HG03460 (cell line): ENCODE measurements around the gene CDC16.

Experiments
- ATAC-seq: cut with Tn5 transposase; IDR thresholded peaks from one replicate; pipeline ENCODE4 v1.9.1; 2021; ENCODE audit not compliant: unreplicated experiment

The CDC16 gene

DNA sequence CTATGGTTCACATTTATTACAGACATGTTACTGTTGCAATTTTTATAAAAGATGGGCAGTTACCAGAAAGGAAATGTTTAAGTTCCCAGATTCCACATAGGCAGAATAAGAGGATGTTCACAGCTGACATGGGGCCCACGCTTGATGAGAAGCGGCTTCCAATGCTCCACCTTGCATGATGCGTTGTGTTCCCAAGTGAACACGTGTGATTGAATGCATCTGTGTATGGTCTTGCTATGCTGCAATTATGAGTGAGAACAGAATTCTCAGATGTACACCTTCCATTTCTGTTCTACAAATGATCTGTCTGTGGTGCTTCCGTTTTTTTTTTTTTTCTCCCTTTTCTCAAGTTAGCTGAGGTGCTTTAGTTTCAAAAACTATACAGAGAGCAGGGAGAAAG lies 62.2 kb downstream of the CDC16 start:
- ATAC-seq = no peak

DNA sequence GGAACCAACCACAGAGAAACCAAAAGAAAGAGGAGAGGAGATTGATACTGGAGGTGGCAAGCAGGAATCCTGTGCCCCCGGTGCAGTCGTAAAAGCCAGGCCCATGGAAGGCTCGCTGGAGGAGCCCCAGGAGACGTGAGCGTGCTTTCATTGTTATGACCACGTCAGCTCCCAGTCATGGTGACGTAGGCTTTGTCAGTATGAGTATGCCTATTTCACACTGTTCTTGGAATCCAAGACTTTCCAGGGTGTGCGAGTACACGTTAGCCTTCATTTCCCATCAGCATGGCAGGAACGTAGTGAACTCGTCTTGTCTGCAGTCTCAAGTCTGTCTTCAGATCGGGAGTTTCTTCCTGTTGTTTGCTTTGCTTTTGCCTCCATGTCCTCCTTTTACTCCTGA lies 64.2 kb downstream of the CDC16 start:
- ATAC-seq = no peak

DNA sequence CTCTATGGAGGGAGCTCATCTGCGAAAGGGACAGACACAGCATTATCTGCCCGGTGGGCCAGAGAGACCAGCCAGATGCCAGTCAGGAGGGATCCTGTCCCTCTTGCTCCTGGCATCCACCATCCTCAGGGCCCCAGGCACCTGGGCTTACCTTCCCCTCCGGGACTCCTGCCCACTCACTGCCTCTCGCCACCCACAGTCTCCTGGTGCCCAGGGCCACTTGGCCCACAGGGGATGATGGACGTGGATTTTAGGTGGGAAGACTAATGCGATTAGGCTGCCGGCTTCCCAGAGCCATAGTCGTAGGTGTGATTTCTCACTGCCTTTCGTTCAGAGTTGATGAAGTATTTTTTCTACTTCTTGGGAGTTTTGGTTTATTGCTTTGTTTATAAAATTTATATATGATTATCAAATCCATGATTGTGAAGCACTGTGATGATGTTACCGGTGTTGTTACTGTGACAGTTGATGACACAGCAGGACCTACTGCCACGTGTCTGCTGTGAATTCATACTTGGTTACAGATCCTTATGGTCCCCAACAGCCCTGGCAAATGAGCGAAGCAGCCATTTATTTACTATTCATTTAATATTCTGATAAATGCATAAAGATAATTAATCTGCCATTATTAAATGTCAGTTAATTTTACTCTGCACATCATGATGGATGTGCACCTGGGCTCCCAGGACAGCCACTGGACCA lies 65.1 kb downstream of the CDC16 start:
- ATAC-seq = no peak

DNA sequence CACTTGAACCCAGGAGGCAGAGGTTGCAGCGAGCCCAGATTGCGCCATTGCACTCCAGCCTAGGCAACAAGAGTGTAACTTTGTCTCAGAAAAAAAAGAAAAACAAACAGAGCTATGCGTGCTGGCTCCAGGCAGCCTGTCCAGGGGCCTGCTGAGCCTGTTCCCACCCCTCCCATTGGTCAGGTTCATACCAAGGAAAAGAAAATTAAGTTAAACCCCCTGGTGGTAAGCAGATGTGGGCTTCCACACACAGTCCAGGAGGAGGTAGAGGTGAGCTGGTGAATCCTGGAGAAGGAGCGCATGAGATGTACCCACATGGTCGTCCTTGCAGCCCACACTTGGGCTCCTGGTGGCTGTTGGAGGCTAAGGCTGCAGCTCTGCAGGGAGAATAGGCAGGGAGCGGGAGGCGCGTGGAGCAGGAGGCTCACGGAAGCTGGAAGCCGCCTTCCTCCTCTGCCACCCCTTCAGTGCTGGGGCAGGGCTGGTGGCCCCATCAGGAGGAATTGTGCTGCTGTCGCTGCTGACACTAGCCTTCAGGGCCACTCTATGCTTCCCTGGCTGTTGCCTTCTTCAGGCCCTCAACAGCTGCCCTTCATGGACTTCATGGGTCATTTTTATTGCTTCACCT lies 69.1 kb downstream of the CDC16 start:
- no peak for ATAC-seq

DNA sequence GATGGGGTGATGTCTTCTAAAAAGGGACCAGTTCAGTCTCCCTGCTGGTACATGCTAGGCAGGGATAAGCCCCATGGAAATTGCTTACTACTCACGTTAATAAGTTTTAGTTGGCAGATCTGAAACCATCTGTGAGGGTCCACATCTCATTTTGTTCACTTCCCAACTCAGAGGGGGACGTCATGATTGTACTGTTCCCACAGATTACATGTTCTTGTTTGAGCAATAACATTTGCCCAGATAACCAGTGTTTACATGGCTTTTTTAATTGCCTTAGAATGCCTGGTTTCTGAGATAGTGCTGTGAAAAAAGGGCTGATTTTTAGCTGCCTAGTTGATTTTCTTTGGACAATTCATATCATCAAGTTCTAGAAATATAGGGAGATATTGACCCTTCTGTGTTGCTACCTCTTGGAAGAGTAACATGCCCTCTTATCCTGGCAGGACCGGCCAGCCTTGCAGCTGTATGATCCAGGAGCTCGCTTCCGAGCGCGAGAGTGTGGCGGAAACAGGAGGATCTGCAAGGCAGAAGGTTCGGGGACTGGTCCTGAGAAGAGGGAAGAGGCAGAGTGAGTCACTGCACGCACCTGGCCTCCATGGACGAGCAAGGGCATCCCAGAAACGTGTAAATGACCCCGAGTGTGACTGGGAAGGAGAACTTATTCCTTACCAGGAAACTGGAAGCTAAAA lies 69.8 kb downstream of the CDC16 start:
- no peak for ATAC-seq

DNA sequence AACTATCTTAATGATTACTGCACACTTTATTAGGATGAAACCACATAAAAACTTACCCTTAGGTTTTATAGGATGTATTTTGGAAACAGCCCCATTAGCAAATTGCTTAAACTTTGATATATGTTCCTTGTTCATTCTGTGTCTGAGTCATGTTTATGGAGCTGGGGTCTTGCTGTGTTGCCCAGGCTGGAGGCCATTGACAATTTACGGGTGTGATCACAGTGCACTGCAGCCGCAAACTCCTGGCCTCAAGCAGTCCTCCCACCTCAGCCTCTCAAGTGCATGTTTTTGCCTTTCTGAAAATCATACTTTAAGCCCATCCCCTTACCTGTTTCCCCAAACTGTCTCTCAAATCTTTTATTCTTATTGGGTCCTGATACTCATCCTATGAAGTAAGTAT lies 74.4 kb downstream of the CDC16 start:
- ATAC-seq = no peak

DNA sequence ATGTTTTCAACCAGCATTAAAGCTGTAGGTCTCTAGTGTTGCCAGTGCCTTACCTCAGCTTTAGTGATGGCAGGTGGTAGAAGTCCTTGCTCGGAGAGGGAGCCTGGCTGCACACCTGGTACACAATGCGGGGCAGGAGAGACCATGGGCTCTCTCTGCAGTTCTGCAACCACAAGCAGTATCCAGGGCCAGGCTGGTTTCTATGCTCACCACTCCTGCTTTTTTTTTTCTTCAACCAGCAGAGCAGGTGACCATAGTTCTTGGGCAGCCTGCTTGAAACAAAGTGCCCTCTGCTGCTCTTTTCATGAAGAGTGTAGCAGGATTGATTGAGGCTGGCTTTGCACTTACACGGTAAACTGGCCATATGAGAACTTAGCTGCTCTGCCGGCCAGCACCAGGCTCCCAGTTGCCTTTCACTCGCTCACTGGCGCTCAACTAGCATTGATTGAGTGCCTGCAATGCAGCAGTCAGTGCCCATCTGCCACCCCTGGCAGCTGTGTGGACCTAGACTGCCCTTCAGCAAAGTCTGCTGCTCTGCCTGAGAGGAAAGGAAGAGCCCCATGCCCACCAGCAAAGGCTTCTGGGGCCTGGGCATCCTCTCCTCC lies 75.2 kb downstream of the CDC16 start:
- no peak for ATAC-seq

DNA sequence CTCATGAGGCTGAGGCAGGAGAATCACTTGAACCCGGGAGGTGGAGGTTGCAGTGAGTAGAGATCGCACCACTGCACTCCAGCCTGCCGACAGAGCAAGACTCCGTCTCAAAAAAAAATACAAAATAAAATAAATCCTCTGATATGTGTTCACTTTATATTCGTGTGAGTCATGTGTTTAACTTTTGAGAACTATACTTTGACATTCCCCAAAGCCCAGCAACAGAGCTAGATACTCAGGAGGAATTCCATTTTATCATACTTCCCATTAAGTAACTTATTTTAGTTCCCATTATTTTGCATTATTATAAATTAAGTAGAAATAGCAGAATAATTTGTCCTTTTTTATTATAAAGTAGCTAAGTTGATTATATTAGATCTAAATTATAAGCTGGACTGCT lies 76.3 kb downstream of the CDC16 start:
- no peak for ATAC-seq

DNA sequence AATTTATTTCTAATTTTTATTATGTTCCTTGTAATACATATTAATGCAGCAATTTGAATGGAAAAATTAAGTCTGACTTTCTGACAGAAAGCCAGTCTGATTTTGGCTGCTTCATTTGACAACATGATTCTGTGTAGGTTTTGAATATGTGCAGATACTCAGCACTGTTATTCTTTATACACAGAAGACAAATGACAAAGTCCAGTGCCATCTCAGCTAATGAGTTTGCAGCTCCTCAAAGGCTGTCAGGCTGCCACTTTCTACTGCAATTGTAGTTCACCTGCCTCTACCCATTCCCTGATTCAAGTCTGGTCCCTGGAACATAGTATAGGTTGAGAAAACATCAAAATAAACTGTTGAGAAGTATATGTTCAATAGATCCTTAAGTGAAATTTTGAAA lies 76.7 kb downstream of the CDC16 start:
- ATAC-seq = no peak

DNA sequence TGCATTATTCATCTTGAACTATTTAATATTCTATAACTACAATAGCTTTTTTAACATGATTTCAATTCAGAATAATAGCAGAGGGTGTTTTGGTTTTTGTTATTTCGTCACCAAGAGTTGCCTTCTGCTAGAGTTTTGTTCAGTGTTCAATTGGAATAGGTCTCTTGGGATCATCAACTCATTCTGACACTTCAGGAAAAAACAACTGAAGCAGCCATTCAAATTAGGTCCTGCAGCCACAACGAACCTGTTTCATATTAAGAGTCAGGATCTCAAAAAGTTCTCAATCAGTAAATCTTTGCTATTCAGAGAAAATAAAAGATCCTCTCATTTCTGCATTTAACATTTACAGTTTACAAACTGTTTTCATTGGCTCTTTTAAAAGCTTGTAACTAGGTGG lies 77.2 kb downstream of the CDC16 start:
- ATAC-seq = no peak

DNA sequence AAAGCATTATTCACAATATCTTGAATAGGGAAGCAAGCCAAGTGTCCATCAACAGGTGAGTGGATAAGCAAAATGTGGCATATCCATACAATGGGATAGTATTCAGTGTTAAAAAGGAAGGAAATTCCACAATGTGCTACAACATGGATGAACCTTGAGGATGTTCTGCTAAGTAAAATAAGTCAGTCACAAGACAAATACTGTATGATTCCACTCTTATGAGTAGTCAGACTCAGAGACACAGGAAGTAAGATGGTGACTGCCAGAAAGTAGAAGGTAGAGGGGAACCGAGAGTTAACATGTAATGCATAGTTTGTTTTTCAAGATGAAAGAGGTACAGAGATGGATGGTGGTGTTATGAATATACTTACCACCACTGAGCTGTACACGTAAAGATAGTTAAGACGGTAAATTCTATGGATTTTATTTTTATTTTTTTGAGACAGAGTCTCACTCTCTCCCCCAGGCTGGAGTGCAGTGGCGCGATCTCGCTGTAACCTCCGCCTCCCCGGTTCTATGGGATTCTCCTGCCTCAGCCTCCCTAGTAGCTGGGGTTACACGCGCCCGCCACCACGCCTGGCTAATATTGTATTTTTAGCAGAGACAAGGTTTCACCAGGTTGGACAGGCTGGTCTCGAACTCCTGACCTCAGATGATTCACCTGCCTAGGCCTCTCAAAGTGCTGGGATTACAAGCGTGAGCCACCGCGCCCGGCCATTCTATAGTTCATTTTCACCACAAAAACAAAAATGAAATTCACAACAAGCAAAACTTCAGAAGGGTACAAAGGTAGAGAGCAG lies 78.6 kb downstream of the CDC16 start:
- ATAC-seq = no peak

DNA sequence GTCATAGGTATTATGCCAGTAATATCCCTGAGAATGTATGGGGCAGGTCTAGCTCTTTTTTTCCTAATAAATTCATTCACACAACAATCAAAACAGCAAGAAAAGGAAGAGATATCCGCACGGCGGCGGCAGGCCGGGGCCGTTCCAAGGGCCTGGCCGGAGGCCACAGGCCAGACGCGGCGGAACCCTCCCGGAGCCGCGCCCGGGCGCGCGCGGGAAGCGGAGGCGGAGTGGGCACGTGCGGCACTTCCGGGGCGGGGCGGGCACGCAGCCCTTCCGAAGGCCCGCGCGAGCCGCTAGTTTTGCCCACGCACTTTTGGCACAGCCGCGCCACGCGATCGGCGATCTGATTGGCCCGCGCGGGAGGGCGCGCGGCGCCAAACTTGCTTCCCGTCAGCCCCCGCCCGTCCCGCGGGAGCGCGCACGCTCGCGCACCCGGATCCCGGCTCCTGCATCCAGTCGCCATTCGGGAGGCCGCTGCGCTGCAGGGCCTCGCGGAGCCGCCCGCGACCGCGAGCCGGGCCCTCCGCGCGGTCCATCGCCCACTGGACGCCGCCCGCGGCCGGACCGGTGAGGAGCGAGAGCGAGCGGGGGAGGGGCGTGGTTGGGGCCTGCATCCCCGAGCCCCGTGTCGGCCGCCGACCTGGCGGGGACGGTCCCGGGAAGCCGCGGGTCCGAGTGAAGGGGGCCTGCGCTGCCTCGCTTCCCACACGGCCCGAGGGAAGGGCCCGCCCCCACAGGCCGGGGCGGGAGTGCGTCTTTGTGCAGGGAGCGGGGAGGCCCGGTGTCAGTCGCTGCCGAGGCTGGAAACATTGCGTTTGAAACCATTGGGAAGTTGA lies 79.6 kb downstream of the CDC16 start, which contains the start of gene CHAMP1:
Gene CHAMP1, plus strand, starts transcription at position 430 of the 839 bp plus-strand sequence. CDS start 9,340 bp downstream, outside the sequence.
- ATAC-seq = peak; percentile 82

DNA sequence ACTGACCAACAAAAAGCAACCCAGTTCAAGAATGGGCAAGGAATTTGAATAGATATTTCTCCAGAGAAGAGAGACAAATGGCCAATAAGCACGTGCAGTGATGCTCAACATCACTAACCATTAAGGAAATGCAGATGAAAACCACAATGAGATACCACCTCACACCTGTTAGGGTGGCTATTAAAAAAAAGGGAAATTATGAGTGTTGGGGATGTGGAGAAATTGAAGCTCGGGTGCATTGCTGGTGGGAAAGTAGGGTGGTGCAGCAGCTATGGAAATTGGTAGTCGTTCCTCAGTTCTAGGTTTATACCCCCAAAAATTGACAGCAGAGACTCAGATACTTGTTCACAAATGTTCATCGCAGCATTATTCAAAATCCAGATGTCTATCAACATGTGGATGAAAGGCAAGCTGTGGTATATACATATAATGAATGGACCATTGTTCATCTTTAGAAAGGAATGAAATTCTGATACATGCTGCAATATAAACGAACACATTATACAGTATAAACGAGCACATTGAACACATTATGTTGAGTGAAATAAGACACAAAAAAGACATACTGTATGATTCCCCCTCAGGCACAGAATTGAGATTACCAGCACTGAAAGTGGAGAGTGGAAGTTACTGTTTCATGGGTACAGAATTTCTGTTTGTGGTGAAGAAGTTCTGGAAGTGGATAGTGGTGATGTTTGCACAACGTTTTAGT lies 80.5 kb downstream of the CDC16 start:
- peak; percentile 9 for ATAC-seq

DNA sequence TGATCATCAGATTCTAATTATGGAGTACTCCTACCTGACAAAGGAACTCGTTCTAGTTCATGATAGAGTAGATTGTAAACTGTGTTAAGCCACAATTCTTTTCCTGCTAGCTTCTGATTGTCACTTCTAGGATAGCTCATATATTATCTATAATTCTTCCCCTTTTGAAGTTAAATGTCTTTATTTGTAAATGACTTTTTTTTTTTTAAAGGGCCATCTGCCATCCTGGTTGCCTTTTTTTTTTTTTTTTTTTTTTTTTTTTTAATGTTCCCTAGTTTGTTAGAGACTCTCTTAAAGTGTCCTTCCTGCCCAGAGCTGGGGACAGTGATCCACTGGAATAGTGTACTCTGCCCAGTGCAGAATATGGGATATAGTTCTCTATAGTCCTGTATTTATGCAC lies 83.9 kb downstream of the CDC16 start:
- no peak for ATAC-seq

DNA sequence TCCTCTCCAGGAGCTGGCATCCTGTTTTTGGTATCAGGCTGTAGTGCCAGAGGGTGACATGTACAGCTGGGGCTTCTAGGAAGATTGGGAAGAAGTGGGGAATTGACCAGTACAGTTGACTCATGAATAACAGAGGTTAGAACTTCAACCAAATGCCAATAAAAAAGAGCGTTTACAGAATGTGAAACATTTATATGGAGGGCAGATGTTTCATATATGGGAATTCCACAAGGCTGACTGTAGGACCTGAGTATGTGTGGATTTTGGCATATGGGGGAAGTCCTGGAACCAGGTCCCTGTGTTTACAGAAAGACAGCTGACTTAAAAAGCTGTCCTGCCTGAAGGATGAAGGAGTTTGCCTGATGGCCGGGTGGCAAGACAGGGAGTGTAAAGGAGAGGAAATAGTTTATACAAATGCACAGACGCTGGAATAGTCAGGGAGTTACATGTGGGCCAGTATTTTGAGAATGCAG lies 84.8 kb downstream of the CDC16 start:
- no peak for ATAC-seq

DNA sequence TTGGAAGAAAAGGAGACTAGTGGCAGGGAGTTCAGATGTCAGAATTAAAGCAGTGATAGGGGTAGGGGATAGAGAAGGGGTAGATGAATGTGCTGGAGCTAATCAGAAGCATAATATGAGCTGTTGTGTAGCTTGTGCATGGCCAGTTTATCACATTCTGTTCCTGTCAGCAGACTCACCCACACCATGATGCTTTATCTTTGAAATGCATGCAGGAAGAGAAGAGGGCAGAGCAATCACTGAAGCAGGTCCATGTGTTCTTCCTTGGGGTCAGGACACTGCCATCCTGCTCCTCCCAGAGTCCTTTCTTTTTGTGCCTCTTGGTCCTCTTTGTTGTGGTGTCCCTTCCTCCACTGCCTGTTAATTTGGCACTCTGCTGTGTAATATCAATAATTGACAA lies 85.4 kb downstream of the CDC16 start:
- no peak for ATAC-seq

DNA sequence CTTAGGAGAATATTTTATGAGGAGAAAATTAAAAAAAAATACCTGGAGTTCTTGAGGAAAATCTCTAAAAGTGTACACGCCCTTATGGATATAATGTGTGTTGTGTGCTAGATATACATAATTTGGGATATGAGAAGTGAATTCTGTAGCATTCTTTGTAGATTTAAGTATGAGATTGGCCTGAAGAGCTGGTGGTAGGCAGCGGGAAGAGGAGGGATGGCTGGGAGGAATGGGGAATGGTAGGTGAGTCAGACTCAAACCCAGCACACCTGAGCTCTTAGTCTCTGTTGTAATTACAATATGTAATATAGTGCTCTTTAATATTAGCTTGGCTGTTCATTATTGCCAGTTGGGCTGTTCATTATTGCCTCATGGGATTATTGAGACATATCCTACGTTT lies 86.6 kb downstream of the CDC16 start:
- no peak for ATAC-seq
